OCI-LY7 (cell line): ENCODE measurements around the gene UBQLN1. TPM values are rescaled to one million over a fixed set of nuclear protein-coding genes. Genes with fewer than 3 reads are reported as not detected.

Experiments used
- BruUV-seq: library from RNA; stranded (reverse); fragments of 400-500 nt; replicated peaks from 2 replicates; lab custom pipeline; 2021; lab: Mats Ljungman, UMichigan
- CTCF ChIA-PET: fragments of 300-600 bp; sonication (Branson Sonifier 250); formaldehyde crosslinking; loops from one replicate; lab custom pipeline; 2022; ENCODE audit warnings: antibody characterized with exemption; ENCODE audit not compliant: unreplicated experiment; lab: Charles Lee
- POLR2A ChIA-PET: fragments of 300-600 bp; sonication (Branson Sonifier 250); formaldehyde crosslinking; loops from one replicate; lab custom pipeline; 2022; ENCODE audit warnings: antibody characterized with exemption; lab: Charles Lee
- DNase-seq: peaks from one replicate; pipeline ENCODE4 v3.0.0-alpha.2; 2015; ENCODE audit warnings: low spot score
- H2AFZ ChIP-seq: fragments of 200-600 bp; sonication (generic), shearing (Covaris generic); 2 replicates; pipeline ENCODE4 v1.6.1; 2014; ENCODE audit warnings: mild to moderate bottlenecking, antibody characterized with exemption, low read length, moderate library complexity
- H3K27ac ChIP-seq: fragments of 200-600 bp; sonication (generic); 2 replicates; pipeline ENCODE4 v1.5.1; 2014; ENCODE audit warnings: mixed run types, low read depth, mild to moderate bottlenecking, moderate library complexity, low read length, inconsistent platforms; ENCODE audit not compliant: poor library complexity, severe bottlenecking
- H3K36me3 ChIP-seq: fragments of 200-600 bp; sonication (generic); 2 replicates; pipeline ENCODE4 v1.6.1; 2014; ENCODE audit warnings: mild to moderate bottlenecking, antibody characterized with exemption, low read length, moderate library complexity, mixed read lengths; ENCODE audit not compliant: insufficient read depth
- H3K4me1 ChIP-seq: fragments of 200-600 bp; sonication (generic); 2 replicates; pipeline ENCODE4 v1.5.1; 2014; ENCODE audit warnings: mild to moderate bottlenecking, low read length; ENCODE audit not compliant: insufficient read depth, poor library complexity, severe bottlenecking
- H3K4me2 ChIP-seq: fragments of 200-600 bp; sonication (generic); 2 replicates; pipeline ENCODE4 v1.6.1; 2014; ENCODE audit warnings: mild to moderate bottlenecking, low read length
- H3K4me3 ChIP-seq: fragments of 200-600 bp; sonication (generic); 2 replicates; pipeline ENCODE4 v1.5.1; 2014; ENCODE audit warnings: mild to moderate bottlenecking, low read depth, low read length; ENCODE audit not compliant: poor library complexity, severe bottlenecking
- H3K79me2 ChIP-seq: fragments of 200-600 bp; sonication (generic); 2 replicates; pipeline ENCODE4 v1.6.1; 2016; ENCODE audit warnings: low read depth, mild to moderate bottlenecking, low read length, moderate library complexity, mixed read lengths; ENCODE audit not compliant: insufficient read depth
- H3K9me2 ChIP-seq: fragments of 200-600 bp; sonication (generic); 2 replicates; pipeline ENCODE4 v1.6.1; 2016; ENCODE audit warnings: mild to moderate bottlenecking, low read length, mixed read lengths; ENCODE audit not compliant: insufficient read depth
- H3K9me3 ChIP-seq: fragments of 200-600 bp; sonication (generic); 2 replicates; pipeline ENCODE4 v1.6.1; 2014; ENCODE audit warnings: mild to moderate bottlenecking, mixed run types, low read length, mixed read lengths
- H4K20me1 ChIP-seq: fragments of 200-600 bp; sonication (generic); 2 replicates; pipeline ENCODE4 v1.6.1; 2014; ENCODE audit warnings: mild to moderate bottlenecking, antibody characterized with exemption, low read length, moderate library complexity, mixed read lengths; ENCODE audit not compliant: insufficient read depth
- CTCF ChIP-seq: fragments of 200-600 bp; sonication (generic); conservative IDR thresholded peaks from 2 replicates; pipeline ENCODE4 v1.5.1; 2014; ENCODE audit warnings: mild to moderate bottlenecking, antibody characterized with exemption, low read length, moderate library complexity, mixed read lengths
- EZH2phosphoT487 ChIP-seq: fragments of 200-600 bp; sonication (generic); IDR thresholded peaks from 2 replicates; pipeline ENCODE4 v1.6.1; 2018; ENCODE audit warnings: low read depth, borderline replicate concordance, mild to moderate bottlenecking, mixed run types, antibody characterized with exemption, low read length, moderate library complexity, mixed read lengths
- intact Hi-C: fragments of 100-400 bp; cut with micrococcal nuclease; formaldehyde crosslinking; loops from one replicate; pipeline ENCODE4 v1.10.0; 2022; ENCODE audit not compliant: unreplicated experiment
- total RNA-seq, 2 experiments: library from RNA; depleted of rRNA in 1 of 2; stranded (reverse); fragments of >200 nt in 1 of 2; shearing (Covaris generic) in 1 of 2; gene quantifications; 2 replicates each; pipeline ENCODE4 v1.2.3, GENCODE V29; 2014 to 2022

The UBQLN1 gene
- total RNA-seq, 2 experiments from 2014 or later, result 115 to 179 TPM

- intact Hi-C loops, result no loop called here
- CTCF ChIA-PET, result no interaction called here
- TF ChIP-seq EZH2phosphoT487, result no peak
- no peak for TF ChIP-seq CTCF
- Histone ChIP-seq H3K4me2 (no peak overlapping the region), H4K20me1 (no peaks in the 10 kb centered on the region), H3K9me2 (no peaks in the 10 kb centered on the region), H3K79me2 (no peaks in the 10 kb centered on the region), H3K4me1 (peaks cover 10% of the 10 kb centered on the region), H3K36me3 (no peaks in the 10 kb centered on the region), H3K9me3 (no peaks in the 10 kb centered on the region), H2AFZ (no peak overlapping the region), H3K4me3 (no peak overlapping the region), H3K27ac (no peak overlapping the region)
- no TSS peak for BruUV-seq
- POLR2A ChIA-PET, result no interaction called here
- no peak for DNase-seq
Observed at GRCh38 chr9:83715794-83716193, 8.0 kb upstream of the UBQLN1 start.

- Histone ChIP-seq H3K4me3 (no peak overlapping the region), H3K9me3 (no peaks in the 10 kb centered on the region), H4K20me1 (no peaks in the 10 kb centered on the region), H3K4me2 (no peak overlapping the region), H3K27ac (no peak overlapping the region), H3K36me3 (no peaks in the 10 kb centered on the region), H3K79me2 (no peaks in the 10 kb centered on the region), H3K9me2 (no peaks in the 10 kb centered on the region), H2AFZ (no peak overlapping the region), H3K4me1 (peaks cover 10% of the 10 kb centered on the region)
- no peak for TF ChIP-seq EZH2phosphoT487
- no peak for TF ChIP-seq CTCF
- no peak for DNase-seq
- no TSS peak for BruUV-seq
- ChIA-PET POLR2A (no interaction called here), CTCF (no interaction called here)
- intact Hi-C loops, result no loop called here
Observed at GRCh38 chr9:83715221-83715620, 7.5 kb upstream of the UBQLN1 start.

- BruUV-seq, result no TSS peak
- Histone ChIP-seq H3K9me2 (no peaks in the 10 kb centered on the region), H3K9me3 (no peaks in the 10 kb centered on the region), H4K20me1 (no peaks in the 10 kb centered on the region), H3K27ac (no peak overlapping the region), H3K4me3 (no peak overlapping the region), H3K4me1 (peaks cover 10% of the 10 kb centered on the region), H3K36me3 (no peaks in the 10 kb centered on the region), H3K79me2 (no peaks in the 10 kb centered on the region), H3K4me2 (peak overlapping the region; percentile 41), H2AFZ (peak overlapping the region; percentile 71)
- no peak for TF ChIP-seq EZH2phosphoT487
- peak; percentile 84 for TF ChIP-seq CTCF
- intact Hi-C loops, result loop anchor here (5.0 kb wide), 1 partner anchor 382 kb away; no protein-coding TSS in a partner anchor
- DNase-seq, result peak; percentile 62
- ChIA-PET CTCF (interaction anchor here (0.8 kb wide), 1 partner anchor 94 kb away, joined by 3 read pairs; no protein-coding TSS in a partner anchor), POLR2A (no interaction called here)
Observed at GRCh38 chr9:83714329-83714728, 6.6 kb upstream of the UBQLN1 start.
